ENCODE data around the gene PPT1.

PPT1 gene

GRCh38 chr1:40056519-40057309 is 40.3 kb downstream of the PPT1 start:
- H3K4me1 ChIP-seq (ENCODE audit: control insufficient read depth, insufficient read depth, low read length), result 0 out of 2 replicates have a peak, but pooled peaks cover 11% of the 10 kb centered on the region

More at GRCh38 chr1:40056519-40057309, 40.3 kb downstream of the PPT1 start:
- H3K9me3 ChIP-seq (ENCODE audit: control insufficient read depth, insufficient read depth, low read depth, low read length), result no peaks in the 10 kb centered on the region
- TF ChIP-seq PRDM10 (tag by site-specific recombination; IDR thresholded peaks at IDR 0.05) (no peak), KLF9 (tag by site-specific recombination; IDR thresholded peaks at IDR 0.05; ENCODE audit: low read depth) (no peak), ZNF223 (tag by site-specific recombination; IDR thresholded peaks at IDR 0.05) (no peak), ZBTB11 (tag by site-specific recombination; conservative IDR thresholded peaks at IDR 0.05; ENCODE audit: low read depth) (no peak), ZNF585B (tag by site-specific recombination; IDR thresholded peaks at IDR 0.05) (no peak), ZNF121 (tag by site-specific recombination; IDR thresholded peaks at IDR 0.05) (no peak), ZBTB6 (tag by site-specific recombination; IDR thresholded peaks at IDR 0.05) (no peak), ZFP3 (tag by site-specific recombination; IDR thresholded peaks at IDR 0.05; ENCODE audit: low read depth) (no peak), ZNF112 (tag by site-specific recombination; IDR thresholded peaks at IDR 0.05) (no peak), ZNF501 (tag by site-specific recombination; IDR thresholded peaks at IDR 0.05) (no peak), ZNF175 (tag by site-specific recombination; IDR thresholded peaks at IDR 0.05) (no peak), ZSCAN4 (tag by site-specific recombination; IDR thresholded peaks at IDR 0.05) (no peak), ZNF621 (tag by site-specific recombination; IDR thresholded peaks at IDR 0.05) (no peak)
- H3K36me3 ChIP-seq (ENCODE audit: control insufficient read depth in 2 of 2, insufficient read depth in 1 of 2, low read length in 2 of 2), result peaks cover 16 to 46% of the 10 kb centered on the region in 2 experiments
- H3K4me3 ChIP-seq (ENCODE audit: low read depth, low read length), result no peak overlapping the region
- POLR2A ChIA-PET, result interaction anchor here (1.1 kb wide), 2 partner anchors 16 kb away, joined by 3 to 4 read pairs; partner anchors contain the start of gene CAP1
- CTCF ChIA-PET, result interaction anchor here (0.6 to 1.6 kb wide), 4 partner anchors 12 to 282 kb away, joined by 3 read pairs; no protein-coding TSS in a partner anchor
- H3K27ac ChIP-seq (ENCODE audit: extremely low read depth, low read depth, low read length), result no peak overlapping the region
